Measurements from ENCODE around the gene BNC1. TPM values are rescaled to one million over a fixed set of nuclear protein-coding genes. Genes with fewer than 3 reads are reported as not detected.

The BNC1 gene
- total and polyA plus RNA-seq, 12 donors, result 0.06 to 0.71 (median 0.16) TPM; not detected in 1

DNA sequence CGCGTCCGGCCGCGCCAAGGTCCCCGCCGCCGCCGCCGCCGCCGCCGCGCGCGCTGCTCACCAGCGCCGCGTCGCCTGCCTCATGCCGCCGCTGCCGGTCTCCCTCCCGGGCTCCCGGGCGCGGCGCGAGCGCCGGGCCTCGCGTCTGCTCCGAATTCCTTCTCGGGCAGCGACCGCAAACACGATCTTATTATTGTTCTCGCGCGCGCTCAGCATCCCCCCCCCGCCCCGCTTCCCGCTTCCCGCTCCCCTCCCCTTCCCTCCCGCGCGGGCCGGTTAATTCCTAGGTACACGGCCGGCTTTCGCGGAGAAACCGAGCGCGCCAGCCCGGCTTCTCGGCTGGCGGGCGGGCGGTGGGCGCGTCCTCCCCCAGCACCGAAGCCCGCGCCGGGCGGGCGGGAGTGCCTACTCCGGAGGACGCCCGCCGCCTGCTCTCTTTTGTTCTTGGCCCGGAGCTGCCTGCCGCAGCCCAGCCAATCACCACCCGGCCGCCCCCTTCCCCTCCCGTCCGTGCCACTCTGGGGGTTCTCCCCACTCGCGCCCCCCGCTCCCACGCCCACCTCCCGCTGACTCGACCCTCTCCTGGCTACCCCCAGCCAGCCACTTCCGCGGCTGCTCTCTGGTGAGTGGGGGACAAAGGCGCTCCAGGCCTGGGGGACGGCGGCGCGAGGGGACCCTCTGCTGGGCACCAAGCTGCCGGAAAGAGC is 76.7 kb downstream of the BNC1 start, which contains the start of gene HDGFL3:
TSS of gene HDGFL3 (minus strand) at position 164 of the 707 bp plus-strand sequence. CDS start 409 bp downstream, outside the sequence.
- TF ChIP-seq, protein P1, sequence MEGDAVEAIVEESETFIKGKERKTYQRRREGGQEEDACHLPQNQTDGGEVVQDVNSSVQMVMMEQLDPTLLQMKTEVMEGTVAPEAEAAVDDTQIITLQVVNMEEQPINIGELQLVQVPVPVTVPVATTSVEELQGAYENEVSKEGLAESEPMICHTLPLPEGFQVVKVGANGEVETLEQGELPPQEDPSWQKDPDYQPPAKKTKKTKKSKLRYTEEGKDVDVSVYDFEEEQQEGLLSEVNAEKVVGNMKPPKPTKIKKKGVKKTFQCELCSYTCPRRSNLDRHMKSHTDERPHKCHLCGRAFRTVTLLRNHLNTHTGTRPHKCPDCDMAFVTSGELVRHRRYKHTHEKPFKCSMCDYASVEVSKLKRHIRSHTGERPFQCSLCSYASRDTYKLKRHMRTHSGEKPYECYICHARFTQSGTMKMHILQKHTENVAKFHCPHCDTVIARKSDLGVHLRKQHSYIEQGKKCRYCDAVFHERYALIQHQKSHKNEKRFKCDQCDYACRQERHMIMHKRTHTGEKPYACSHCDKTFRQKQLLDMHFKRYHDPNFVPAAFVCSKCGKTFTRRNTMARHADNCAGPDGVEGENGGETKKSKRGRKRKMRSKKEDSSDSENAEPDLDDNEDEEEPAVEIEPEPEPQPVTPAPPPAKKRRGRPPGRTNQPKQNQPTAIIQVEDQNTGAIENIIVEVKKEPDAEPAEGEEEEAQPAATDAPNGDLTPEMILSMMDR (IDR thresholded peaks at IDR 0.05), result peak in 2 of 9 donors; percentile 8 to 35
- Histone ChIP-seq H3K27ac (peak within 1 kb of the TSS; percentile 80 to 96 (median 92)), H3K36me3 (no peaks in the 10 kb centered on the region), H3K27me3 (peaks cover 0 to 36% (median 0%) of the 10 kb centered on the region in 7 donors), H3K9me3 (no peaks in the 10 kb centered on the region), H3K4me1 (peaks cover 2 to 45% (median 17%) of the 10 kb centered on the region in 9 donors), H3K4me3 (peak within 1 kb of the TSS; percentile 68 to 96 (median 92))
- ATAC-seq (peak; percentile 46 to 73 (median 58)), DNase-seq (peak; percentile 62 to 79)
- WGBS, 2 donors, result 0 to 1% methylated on average over 59 to 94 of the region's 94 CpGs
- intact Hi-C loops (cut with DNase I), result loop anchor here in 8 of 10 donors (1.0 to 10.0 kb wide), 7 partner anchors 141 to 203 kb away; partner anchors contain the start of genes C15orf40 (in 6 of the 8) and BTBD1 (in 4 of the 8)

DNA sequence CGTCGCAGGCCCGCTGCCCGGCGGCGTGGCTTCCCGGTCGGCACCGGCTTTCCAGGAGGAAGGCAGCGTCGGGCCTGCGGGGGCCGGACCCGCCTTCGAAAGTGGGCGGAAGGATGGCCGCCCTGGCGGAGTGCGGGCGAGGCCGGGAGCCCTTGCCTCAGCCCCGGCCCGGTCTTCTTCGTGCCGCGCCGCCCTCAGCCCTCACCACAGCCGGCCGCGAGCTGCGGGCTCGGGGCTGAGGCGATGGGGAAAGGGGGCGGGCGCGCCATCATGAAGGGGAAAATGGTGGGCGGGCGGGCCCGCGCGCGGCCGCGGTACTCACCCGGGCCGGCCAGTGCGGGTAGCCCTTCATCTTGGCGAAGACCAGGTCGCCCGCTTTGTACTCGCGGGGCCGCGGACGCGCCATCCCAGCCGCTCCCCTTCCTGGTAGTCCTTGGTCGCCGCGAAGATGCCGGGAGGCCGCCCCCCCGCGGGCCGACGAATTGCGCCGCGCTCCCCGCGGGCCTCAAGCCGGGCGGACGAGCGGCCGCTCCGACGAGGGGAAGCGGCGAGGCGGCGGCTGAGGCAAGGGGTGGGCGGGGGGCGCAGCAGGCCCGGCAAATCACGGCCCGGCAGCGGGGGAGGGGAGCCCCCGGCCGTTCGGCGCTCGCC is 77.3 kb downstream of the BNC1 start:
- H3K27ac ChIP-seq, result peak overlapping the region; percentile 80 to 96 (median 92)
- 0% methylated on average over 68 to 88 of the region's 93 CpGs for WGBS, 2 donors

DNA sequence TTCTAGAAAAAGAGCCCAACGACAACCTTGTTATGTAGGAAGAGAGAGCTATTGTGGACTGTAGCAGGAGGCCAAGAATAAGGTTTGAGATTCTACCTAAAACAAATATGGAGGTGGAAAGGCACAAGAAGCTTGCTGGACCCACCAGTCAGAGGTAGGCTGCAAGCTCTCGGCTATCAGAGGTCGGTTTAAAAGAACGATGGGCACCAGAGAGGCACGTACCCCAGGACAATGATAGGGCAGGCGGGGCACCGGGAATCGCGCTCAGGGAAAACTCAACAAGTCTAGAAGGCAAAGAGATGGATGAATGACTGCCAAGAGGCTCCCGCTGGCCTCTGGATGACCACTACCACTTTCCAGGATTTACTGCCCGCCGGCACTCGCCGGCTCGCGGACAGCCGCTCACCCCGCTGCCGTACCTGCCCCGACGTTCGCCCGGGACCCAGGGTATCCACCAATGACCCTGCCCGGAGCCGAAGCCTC is 77.9 kb downstream of the BNC1 start:
- TF ChIP-seq, protein P1 (IDR thresholded peaks at IDR 0.05), result no peak
- Histone ChIP-seq H3K27ac (peak overlapping the region; percentile 80 to 96 (median 92)), H3K36me3 (no peaks in the 10 kb centered on the region), H3K4me3 (peak overlapping the region; percentile 68 to 96 (median 92)), H3K9me3 (no peaks in the 10 kb centered on the region), H3K4me1 (peaks cover 5 to 57% (median 28%) of the 10 kb centered on the region in 9 donors), H3K27me3 (peaks cover 0 to 36% (median 0%) of the 10 kb centered on the region in 7 donors)
- DNase-seq (peak in 1 of 2 donors; percentile 12), ATAC-seq (peak in 7 of 8 donors; percentile 1 to 26 (median 10))
- intact Hi-C loops (cut with DNase I), result loop anchor here in 8 of 10 donors (1.0 to 10.0 kb wide), 7 partner anchors 139 to 202 kb away; partner anchors contain the start of genes C15orf40 (in 6 of the 8) and BTBD1 (in 4 of the 8)
- WGBS, 2 donors, result 1 to 2% methylated on average over 25 of the region's 25 CpGs

More for the DNA sequence above, 77.3 kb downstream of the BNC1 start:
- intact Hi-C loops (cut with DNase I), result loop anchor here in 8 of 10 donors (1.0 to 10.0 kb wide), 7 partner anchors 140 to 202 kb away; partner anchors contain the start of genes C15orf40 (in 6 of the 8) and BTBD1 (in 4 of the 8)
- Histone ChIP-seq H3K27me3 (peaks cover 0 to 36% (median 0%) of the 10 kb centered on the region in 7 donors), H3K4me1 (peaks cover 2 to 51% (median 22%) of the 10 kb centered on the region in 9 donors), H3K9me3 (no peaks in the 10 kb centered on the region), H3K4me3 (peak overlapping the region; percentile 68 to 96 (median 92)), H3K36me3 (no peaks in the 10 kb centered on the region)
- TF ChIP-seq, protein P1 (IDR thresholded peaks at IDR 0.05), result no peak
- DNase-seq (peak; percentile 24 to 51), ATAC-seq (peak; percentile 35 to 72 (median 58))

Other genes with a start within 250 kb of the BNC1 start
- gene BTBD1, start 217.4 kb downstream of the BNC1 start, total RNA-seq, result 100 to 1,000 TPM; 130 to 185 (median 157) TPM
- gene BTBD1, start 217.4 kb downstream of the BNC1 start, polyA plus RNA-seq, result 10 to 100 TPM; 14.1 to 52.7 TPM
- 1 to 10 TPM; 2.6 to 7.1 (median 4.7) TPM for gene TM6SF1, start 177.0 kb downstream of the BNC1 start, total RNA-seq
- 1 to 10 TPM; 3.1 to 8.8 TPM for gene TM6SF1, start 177.0 kb downstream of the BNC1 start, polyA plus RNA-seq
- gene HDGFL3, start 76.8 kb downstream of the BNC1 start, total RNA-seq, result 10 to 100 TPM; 25.5 to 43.2 (median 39.0) TPM
- gene HDGFL3, start 76.8 kb downstream of the BNC1 start, polyA plus RNA-seq, result 10 to 100 TPM in 1 of 2 donors, 1 to 10 TPM in 1; 9.3 to 14.0 TPM
- gene SH3GL3, start 162.7 kb upstream of the BNC1 start, total RNA-seq, result under 1 TPM in 2 of 10 donors, not detected in 8; 0.13 to 0.17 TPM
- gene SH3GL3, start 162.7 kb upstream of the BNC1 start, polyA plus RNA-seq, result not detected

Measured in heart right ventricle (tissue), 16 donors.